ENCODE results near the gene ERP29. TPM values are rescaled to one million over a fixed set of nuclear protein-coding genes. Genes with fewer than 3 reads are reported as not detected.
A peak's percentile ranks its signal among the peaks of the same experiment; 100 is the strongest.

ERP29 gene
- total RNA-seq, 6 experiments from 2014 or later, result 41.7 to 124 (median 94.3) TPM

DNA sequence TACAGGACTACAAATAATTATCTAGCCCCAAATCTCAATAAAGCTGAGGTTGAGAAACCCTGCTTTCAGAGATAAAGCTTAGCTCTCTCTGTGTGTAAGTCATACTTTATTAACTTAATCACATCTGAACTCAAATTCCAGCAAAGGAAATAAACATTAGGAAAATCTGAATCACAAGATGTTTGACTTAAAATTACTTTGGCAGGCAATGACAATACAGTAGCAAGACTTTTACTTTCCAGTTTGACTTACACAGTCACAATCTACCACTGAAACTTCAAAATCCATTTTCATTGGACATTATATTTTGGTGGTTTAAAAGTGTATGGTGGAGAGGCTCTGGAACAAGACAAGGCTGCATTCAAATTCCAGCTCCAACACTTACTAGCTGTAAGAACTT lies 11.7 kb upstream of the ERP29 start:
- no peaks in the 10 kb centered on the region for H3K36me3 ChIP-seq
- H3K27me3 ChIP-seq, result no peaks in the 10 kb centered on the region
- H3K9me3 ChIP-seq, result no peaks in the 10 kb centered on the region
- peak in 1 of 4 donors; percentile 33 for ATAC-seq
- H3K27ac ChIP-seq, result peak overlapping the region in 1 of 3 donors; percentile 27
- H3K4me1 ChIP-seq, result peaks cover 0 to 33% (median 3%) of the 10 kb centered on the region in 4 donors
- intact Hi-C loops (cut with DNase I), result no loop called here
- DNase-seq, result no peak
- no peak overlapping the region for H3K4me3 ChIP-seq
- TF ChIP-seq, protein P1, sequence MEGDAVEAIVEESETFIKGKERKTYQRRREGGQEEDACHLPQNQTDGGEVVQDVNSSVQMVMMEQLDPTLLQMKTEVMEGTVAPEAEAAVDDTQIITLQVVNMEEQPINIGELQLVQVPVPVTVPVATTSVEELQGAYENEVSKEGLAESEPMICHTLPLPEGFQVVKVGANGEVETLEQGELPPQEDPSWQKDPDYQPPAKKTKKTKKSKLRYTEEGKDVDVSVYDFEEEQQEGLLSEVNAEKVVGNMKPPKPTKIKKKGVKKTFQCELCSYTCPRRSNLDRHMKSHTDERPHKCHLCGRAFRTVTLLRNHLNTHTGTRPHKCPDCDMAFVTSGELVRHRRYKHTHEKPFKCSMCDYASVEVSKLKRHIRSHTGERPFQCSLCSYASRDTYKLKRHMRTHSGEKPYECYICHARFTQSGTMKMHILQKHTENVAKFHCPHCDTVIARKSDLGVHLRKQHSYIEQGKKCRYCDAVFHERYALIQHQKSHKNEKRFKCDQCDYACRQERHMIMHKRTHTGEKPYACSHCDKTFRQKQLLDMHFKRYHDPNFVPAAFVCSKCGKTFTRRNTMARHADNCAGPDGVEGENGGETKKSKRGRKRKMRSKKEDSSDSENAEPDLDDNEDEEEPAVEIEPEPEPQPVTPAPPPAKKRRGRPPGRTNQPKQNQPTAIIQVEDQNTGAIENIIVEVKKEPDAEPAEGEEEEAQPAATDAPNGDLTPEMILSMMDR (IDR thresholded peaks at IDR 0.05), result no peak
- TF ChIP-seq POLR2A (IDR thresholded peaks at IDR 0.05), result no peak

DNA sequence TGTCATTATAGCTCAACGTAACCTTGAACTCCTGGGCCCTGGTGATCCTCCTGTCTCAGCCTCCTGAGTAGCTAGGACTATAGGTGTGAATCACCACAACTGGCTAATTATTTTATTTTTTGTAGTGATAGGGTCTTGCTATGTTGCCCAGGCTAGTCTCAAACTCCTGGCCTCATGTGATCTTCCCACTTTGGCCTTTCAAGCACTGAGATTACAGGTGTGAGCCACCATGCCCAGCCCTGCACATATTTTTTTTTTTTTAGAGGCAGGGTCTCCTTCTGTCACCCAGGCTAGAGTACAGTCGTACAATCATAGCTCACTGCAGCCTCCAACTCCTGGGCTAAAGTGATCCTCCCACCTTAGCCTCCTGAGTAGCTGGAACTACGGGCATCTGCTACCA lies 9.2 kb upstream of the ERP29 start:
- 100% methylated on average over 3 of the region's 3 CpGs for WGBS (ENCODE audit: insufficient coverage, low coverage, low lambda C conversion rate, missing lambda C conversion rate)
- DNase-seq, result no peak
- ATAC-seq, result no peak
- Histone ChIP-seq H3K4me1 (peaks cover 0 to 26% (median 0%) of the 10 kb centered on the region in 4 donors), H3K4me3 (no peak overlapping the region), H3K27ac (no peak overlapping the region), H3K36me3 (no peaks in the 10 kb centered on the region), H3K27me3 (no peaks in the 10 kb centered on the region), H3K9me3 (no peaks in the 10 kb centered on the region)
- intact Hi-C loops (cut with DNase I), result no loop called here
- no peak for TF ChIP-seq POLR2A (IDR thresholded peaks at IDR 0.05)
- TF ChIP-seq, protein P1 (IDR thresholded peaks at IDR 0.05), result no peak

DNA sequence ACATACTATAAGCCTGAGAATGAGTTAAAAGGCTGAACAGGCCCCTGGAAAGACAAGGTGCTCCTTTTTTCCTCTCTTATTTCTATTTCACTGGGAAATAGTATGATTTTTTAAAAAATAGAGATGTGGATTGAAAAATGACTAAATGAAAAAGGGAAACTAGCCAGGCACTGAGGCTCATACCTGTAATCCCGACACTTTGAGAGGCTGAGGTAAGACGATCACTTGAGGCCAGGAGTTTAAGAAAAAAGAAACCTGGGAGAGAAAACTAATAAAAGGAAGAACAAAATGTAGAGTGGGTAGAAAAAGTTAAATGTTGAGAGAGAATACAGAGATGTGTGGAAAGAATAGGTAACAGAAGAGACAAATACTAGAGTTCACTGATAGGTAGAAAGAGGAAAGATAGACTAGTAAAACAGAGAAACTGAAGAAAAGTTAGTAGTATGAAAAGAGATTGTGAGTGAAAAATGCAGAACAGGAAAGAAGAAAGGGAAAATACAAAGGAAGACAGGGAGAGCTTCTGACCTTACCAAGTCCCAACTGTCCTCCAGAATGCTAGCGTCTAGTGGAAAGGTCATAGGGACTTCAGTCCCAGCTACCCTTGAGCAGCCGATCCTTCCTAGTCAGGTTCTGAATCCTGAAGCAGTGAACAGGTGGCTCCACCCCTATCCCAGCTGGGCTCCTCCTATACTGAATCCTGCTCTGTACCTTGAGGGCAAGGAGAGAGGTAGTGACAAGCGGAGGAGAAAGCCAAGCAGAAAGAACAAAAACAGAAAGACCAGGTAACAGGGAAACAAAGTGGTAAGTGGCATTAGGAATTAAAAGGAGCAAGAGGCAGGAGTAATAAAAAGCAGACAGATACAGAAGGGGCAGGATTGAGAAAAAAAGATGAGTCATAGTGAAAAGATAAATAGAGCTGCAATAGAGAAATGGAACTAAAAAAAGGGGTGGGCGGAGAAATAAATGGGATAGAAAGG lies 7.5 kb upstream of the ERP29 start:
- Histone ChIP-seq H3K36me3 (no peaks in the 10 kb centered on the region), H3K4me3 (no peak overlapping the region), H3K4me1 (peaks cover 0 to 26% (median 0%) of the 10 kb centered on the region in 4 donors), H3K27ac (no peak overlapping the region), H3K9me3 (no peaks in the 10 kb centered on the region), H3K27me3 (no peaks in the 10 kb centered on the region)
- intact Hi-C loops (cut with DNase I), result no loop called here
- TF ChIP-seq, protein P1 (IDR thresholded peaks at IDR 0.05), result no peak
- TF ChIP-seq POLR2A (IDR thresholded peaks at IDR 0.05), result no peak
- 81% methylated on average over 6 of the region's 6 CpGs for WGBS (ENCODE audit: insufficient coverage, low coverage, low lambda C conversion rate, missing lambda C conversion rate)
- ATAC-seq (peak; percentile 63 to 86 (median 75)), DNase-seq (no peak)

DNA sequence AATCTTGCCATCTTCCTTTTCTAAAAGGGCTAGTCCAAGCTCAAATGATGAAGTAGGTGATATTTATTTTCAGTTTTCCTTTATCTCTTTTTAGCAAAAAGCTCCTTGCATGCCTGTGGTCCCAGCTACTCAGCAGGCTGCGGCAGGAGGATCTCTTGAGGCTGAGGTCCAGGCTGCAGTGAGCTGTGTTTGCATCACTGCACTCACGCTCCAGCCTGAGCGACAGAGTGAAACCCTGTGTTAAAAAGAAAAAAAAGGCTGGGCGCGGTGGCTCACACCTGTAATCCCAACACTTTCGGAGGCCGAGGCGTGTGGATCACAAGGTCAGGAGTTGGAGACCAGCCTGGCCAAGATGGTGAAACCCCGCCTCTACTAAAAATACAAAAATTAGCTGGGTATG lies 5.3 kb upstream of the ERP29 start:
- no peaks in the 10 kb centered on the region for H3K27me3 ChIP-seq
- no peak overlapping the region for H3K4me3 ChIP-seq
- TF ChIP-seq, protein P1 (IDR thresholded peaks at IDR 0.05), result no peak
- TF ChIP-seq POLR2A (IDR thresholded peaks at IDR 0.05), result no peak
- ATAC-seq, result no peak
- WGBS (ENCODE audit: insufficient coverage, low coverage, low lambda C conversion rate, missing lambda C conversion rate), result 94% methylated on average over 8 of the region's 9 CpGs
- intact Hi-C loops (cut with DNase I), result no loop called here
- H3K27ac ChIP-seq, result no peak overlapping the region
- DNase-seq, result no peak
- no peaks in the 10 kb centered on the region for H3K9me3 ChIP-seq
- no peaks in the 10 kb centered on the region for H3K36me3 ChIP-seq
- peaks cover 0 to 20% (median 6%) of the 10 kb centered on the region in 4 donors for H3K4me1 ChIP-seq
